ENCODE measurements around the gene SPA17. TPM values are rescaled to one million over a fixed set of nuclear protein-coding genes. Genes with fewer than 3 reads are reported as not detected.

Gene SPA17
- total and polyA plus RNA-seq, 2 of the 4 experiments (the other 2 are of a cell fraction): 9.9 to 10.6 TPM

DNA sequence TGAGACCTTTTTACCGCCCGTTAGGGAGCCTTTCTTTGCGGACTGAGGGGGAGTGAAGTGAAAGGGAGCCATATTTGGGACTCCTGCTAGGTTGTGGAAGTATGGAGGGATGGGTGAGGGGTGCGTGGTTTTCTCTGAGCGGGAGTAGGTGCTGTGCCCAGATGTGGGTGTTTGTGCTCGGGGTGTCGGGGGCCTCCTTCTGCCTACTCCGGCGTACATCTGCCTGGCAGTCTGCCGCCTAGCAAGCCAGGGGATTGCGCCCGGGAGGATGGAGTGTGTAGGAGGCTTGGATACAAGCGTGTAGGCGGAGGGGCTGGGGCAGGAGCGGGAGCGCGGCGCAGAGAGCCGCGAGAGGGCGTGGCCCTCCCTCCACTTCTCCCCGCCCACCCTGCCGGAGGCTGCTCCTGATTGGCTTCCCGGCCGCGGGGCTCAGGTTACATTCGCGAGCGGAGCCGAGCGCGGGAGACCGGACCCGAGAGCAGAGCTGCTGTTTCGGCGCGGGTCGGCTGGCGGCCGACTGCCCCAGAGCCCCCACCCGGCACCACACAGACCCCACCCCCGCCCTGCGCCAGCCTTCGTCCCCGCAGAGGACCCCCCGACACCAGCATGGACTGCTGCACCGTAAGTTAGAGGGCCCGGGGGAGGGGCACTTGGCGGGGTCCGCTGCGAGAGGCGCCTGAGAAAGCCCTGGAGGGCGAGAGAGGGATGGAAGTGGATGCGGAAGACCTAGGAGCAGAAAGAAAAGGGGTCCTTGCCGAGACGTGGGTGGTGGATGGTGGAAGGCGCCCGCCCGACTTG is 66.0 kb downstream of the SPA17 start, which contains the start of gene NRGN:
TSS of gene NRGN (plus strand) at position 464 of the 798 bp plus-strand sequence. CDS start at position 607, 143 bp downstream.
- BruUV-seq (replicated peaks): no TSS peak
- Histone ChIP-seq H3K9me1 (ENCODE audit: insufficient read depth, low read length) (0 out of 2 replicates have a peak, but pooled peaks cover 3% of the 10 kb centered on the region), H2BK15ac (ENCODE audit: low read depth, low read length) (no peak within 1 kb of the TSS), H3K27me3 (ENCODE audit: control insufficient read depth, insufficient read depth, low read length) (peaks cover 18% of the 10 kb centered on the region), H3K4me2 (ENCODE audit: low read depth, low read length) (peak within 1 kb of the TSS; percentile 91), H3K79me1 (ENCODE audit: low read depth in 1 of 2, low read length in 2 of 2) (peaks cover 0 to 7% of the 10 kb centered on the region in 2 experiments; a peak in 2 of 4 replicates), H3K4ac (ENCODE audit: low read depth, low read length) (peak within 1 kb of the TSS; percentile 60; the same call in 1 of the 2 replicates), H3K9me3 (ENCODE audit: control insufficient read depth, insufficient read depth, low read length) (no peaks in the 10 kb centered on the region), H2AK9ac (replicated peaks; ENCODE audit: low read depth, low read length, poor library complexity) (peak within 1 kb of the TSS; percentile 87), H2AFZ (replicated peaks; ENCODE audit: low read length, poor library complexity) (peak within 1 kb of the TSS; percentile 93), H4K20me1 (ENCODE audit: insufficient read depth, low read length) (no peaks in the 10 kb centered on the region), H3K4me1 (ENCODE audit: control insufficient read depth, insufficient read depth, low read length) (peaks cover 2% of the 10 kb centered on the region; the same call in 1 of the 2 replicates), H4K91ac (ENCODE audit: insufficient read depth, low read depth, low read length) (no peak within 1 kb of the TSS), H2BK5ac (ENCODE audit: low read depth, low read length, poor library complexity, severe bottlenecking) (no peak within 1 kb of the TSS), H2AK5ac (ENCODE audit: low read depth, low read length) (peak within 1 kb of the TSS; percentile 53; the same call in 1 of the 2 replicates), H3K56ac (ENCODE audit: extremely low read depth, insufficient read depth, low read length) (no peak within 1 kb of the TSS), H2BK20ac (ENCODE audit: low read depth, low read length) (no peak within 1 kb of the TSS), H3K18ac (ENCODE audit: low read depth, low read length) (no peak within 1 kb of the TSS), H4K8ac (ENCODE audit: low read depth in 2 of 2, low read length in 2 of 2) (peak within 1 kb of the TSS in 1 of 2 experiments; percentile 72; a peak in 1 of 4 replicates), H3K9ac (ENCODE audit: low read depth, low read length) (peak within 1 kb of the TSS; percentile 18), H3K4me3 (ENCODE audit: insufficient read depth, low read depth, low read length) (peak within 1 kb of the TSS; percentile 52), H3K23ac (ENCODE audit: low read depth, low read length) (peak within 1 kb of the TSS; percentile 65), H3K36me3 (ENCODE audit: control insufficient read depth, insufficient read depth, low read length) (no peaks in the 10 kb centered on the region), H3K27ac (ENCODE audit: insufficient read depth, low read length) (no peak within 1 kb of the TSS; the same call in 1 of the 2 replicates), H2BK120ac (ENCODE audit: low read depth, low read length) (peak within 1 kb of the TSS; percentile 42; the same call in 1 of the 2 replicates), H4K5ac (ENCODE audit: low read depth, low read length) (no peak within 1 kb of the TSS), H3K14ac (replicated peaks; ENCODE audit: low read depth, low read length) (peak within 1 kb of the TSS; percentile 55; the same call in 1 of the 2 replicates)
- peak; percentile 82 for DNase-seq
- ChIA-PET CTCF (no interaction called here), POLR2A (ENCODE audit: unreplicated experiment) (no interaction called here)
- WGBS, 2 experiments (ENCODE audit: extremely low coverage in 2 of 2, insufficient read length in 1 of 2): 0% methylated on average over 2 of the region's 59 CpGs; no CpG with 5 or more reads in 1 of the 2 experiments
- TF ChIP-seq MAZ (IDR thresholded peaks at IDR 0.05; ENCODE audit: borderline replicate concordance, low read depth, low read length) (peak; percentile 81), CEBPB (IDR thresholded peaks at IDR 0.05; ENCODE audit: low read depth, low read length) (no peak), BHLHE40 (IDR thresholded peaks at IDR 0.05; ENCODE audit: low read depth, low read length) (no peak), RCOR1 (IDR thresholded peaks at IDR 0.05; ENCODE audit: insufficient replicate concordance, low read length) (no peak), RFX5 (IDR thresholded peaks at IDR 0.05; ENCODE audit: low read depth, low read length) (no peak), RAD21 (IDR thresholded peaks at IDR 0.05; ENCODE audit: low read length) (no peak)
- TF ChIP-seq, protein P1, sequence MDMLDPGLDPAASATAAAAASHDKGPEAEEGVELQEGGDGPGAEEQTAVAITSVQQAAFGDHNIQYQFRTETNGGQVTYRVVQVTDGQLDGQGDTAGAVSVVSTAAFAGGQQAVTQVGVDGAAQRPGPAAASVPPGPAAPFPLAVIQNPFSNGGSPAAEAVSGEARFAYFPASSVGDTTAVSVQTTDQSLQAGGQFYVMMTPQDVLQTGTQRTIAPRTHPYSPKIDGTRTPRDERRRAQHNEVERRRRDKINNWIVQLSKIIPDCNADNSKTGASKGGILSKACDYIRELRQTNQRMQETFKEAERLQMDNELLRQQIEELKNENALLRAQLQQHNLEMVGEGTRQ (IDR thresholded peaks at IDR 0.05; ENCODE audit: low read depth, low read length): no peak
- ATAC-seq (ENCODE audit: low read depth): peak; percentile 99
- dilution Hi-C loops (cut with HindIII; ENCODE audit: low sequenced_read_pairs, unreplicated experiment) (no loop called here), in situ Hi-C loops (cut with MboI; ENCODE audit: low sequenced_read_pairs) (no loop called here), intact Hi-C loops (cut with micrococcal nuclease) (loop anchor here (10.0 kb wide), 1 partner anchor 65 kb away; the partner anchor contains the start of genes SIAE and SPA17)
